GOT3 (cell line): ENCODE data around the gene PTPRD.

Experiments used
- DNase-seq: peaks from one replicate; lab custom pipeline; 2025; ENCODE audit warnings: mixed read lengths; lab: John Stamatoyannopoulos, UW

PTPRD gene

GRCh38 chr9:9612755-9613154 lies 1000.0 kb downstream of the PTPRD start:
- DNase-seq = no peak

- DNase-seq = no peak
Observed at GRCh38 chr9:9612270-9612669, 1000.5 kb downstream of the PTPRD start.

GRCh38 chr9:9605681-9606080 lies 1007.1 kb downstream of the PTPRD start:
- DNase-seq = no peak

GRCh38 chr9:9603345-9603744 lies 1009.5 kb downstream of the PTPRD start:
- DNase-seq = no peak

GRCh38 chr9:9598723-9599122 lies 1014.1 kb downstream of the PTPRD start:
- no peak for DNase-seq

- no peak for DNase-seq
Observed at GRCh38 chr9:9592104-9592503, 1020.7 kb downstream of the PTPRD start.

- no peak for DNase-seq
Observed at GRCh38 chr9:9585920-9586319, 1026.9 kb downstream of the PTPRD start.

GRCh38 chr9:9574080-9574479 lies 1038.7 kb downstream of the PTPRD start:
- DNase-seq = no peak

GRCh38 chr9:9565700-9566099 lies 1047.1 kb downstream of the PTPRD start:
- no peak for DNase-seq

- no peak for DNase-seq
Observed at GRCh38 chr9:9563817-9564216, 1049.0 kb downstream of the PTPRD start.

GRCh38 chr9:9560382-9561035 lies 1052.3 kb downstream of the PTPRD start:
- no peak for DNase-seq

GRCh38 chr9:9558907-9559306 lies 1053.9 kb downstream of the PTPRD start:
- no peak for DNase-seq

- no peak for DNase-seq
Observed at GRCh38 chr9:9557804-9558334, 1054.9 kb downstream of the PTPRD start.

GRCh38 chr9:9556865-9557803 lies 1055.7 kb downstream of the PTPRD start:
- no peak for DNase-seq

GRCh38 chr9:9552665-9553064 lies 1060.1 kb downstream of the PTPRD start:
- no peak for DNase-seq

- no peak for DNase-seq
Observed at GRCh38 chr9:9538766-9539165, 1074.0 kb downstream of the PTPRD start.

- DNase-seq = no peak
Observed at GRCh38 chr9:9538356-9538755, 1074.4 kb downstream of the PTPRD start.

GRCh38 chr9:9536523-9536922 lies 1076.3 kb downstream of the PTPRD start:
- no peak for DNase-seq

- no peak for DNase-seq
Observed at GRCh38 chr9:9523476-9524139, 1089.2 kb downstream of the PTPRD start.

GRCh38 chr9:9522406-9522805 lies 1090.4 kb downstream of the PTPRD start:
- DNase-seq = no peak

GRCh38 chr9:9521033-9521779 lies 1091.6 kb downstream of the PTPRD start:
- no peak for DNase-seq

- no peak for DNase-seq
Observed at GRCh38 chr9:9504869-9505268, 1107.9 kb downstream of the PTPRD start.
